H1 (cell line): Measurements from ENCODE around the gene STARD13. TPM values are rescaled to one million over a fixed set of nuclear protein-coding genes. Genes with fewer than 3 reads are reported as not detected.

Experiments used
- CTCF ChIA-PET: fragments of 300-600 bp; sonication (Branson Sonifier 250); formaldehyde crosslinking; loops from one replicate; lab custom pipeline; 2021; ENCODE audit not compliant: partially characterized antibody; lab: Charles Lee
- POLR2A ChIA-PET: fragments of 300-600 bp; sonication (Branson Sonifier 250); formaldehyde crosslinking; loops from one replicate; lab custom pipeline; 2021; ENCODE audit warnings: inconsistent platforms; ENCODE audit not compliant: partially characterized antibody; lab: Charles Lee
- DNase-seq, 2 experiments: peaks; one replicate each; pipeline versions ENCODE4 v3.0.0 to v3.0.0-alpha.2; 2010 to 2022; ENCODE audit warnings: low spot score in 2 of 2, low read depth in 1 of 2, mixed read lengths in 1 of 2
- FAIRE-seq: peaks from 2 replicates; lab custom pipeline; 2011; peaks lifted over from hg19 to GRCh38; lab: Jason Lieb, UNC
- H2AFZ ChIP-seq: 2 replicates; pipeline ENCODE4 v1.8.1; 2012; ENCODE audit warnings: low read length, inconsistent platforms
- H2AK5ac ChIP-seq: 2 replicates; pipeline ENCODE4 v1.6.1; 2013; ENCODE audit warnings: low read depth, low read length
- H2BK120ac ChIP-seq: replicated peaks from 2 replicates; pipeline ENCODE3; 2013; ENCODE audit warnings: low read depth, low read length, inconsistent platforms
- H2BK12ac ChIP-seq: 2 replicates; pipeline ENCODE4 v1.6.1; 2013; ENCODE audit warnings: low read depth, low read length
- H2BK15ac ChIP-seq: 2 replicates; pipeline ENCODE4 v1.6.1; 2013; ENCODE audit warnings: low read length
- H2BK20ac ChIP-seq: 2 replicates; pipeline ENCODE4 v1.6.1; 2013; ENCODE audit warnings: low read length
- H2BK5ac ChIP-seq: 2 replicates; pipeline ENCODE4 v1.6.1; 2013; ENCODE audit warnings: low read depth, low read length
- H3K14ac ChIP-seq: 2 replicates; pipeline ENCODE4 v1.6.1; 2013; ENCODE audit warnings: inconsistent platforms; ENCODE audit not compliant: insufficient read length
- H3K18ac ChIP-seq: 2 replicates; pipeline ENCODE4 v1.6.1; 2013; ENCODE audit warnings: low read length; ENCODE audit errors: extremely low read depth
- H3K23ac ChIP-seq: 2 replicates; pipeline ENCODE4 v1.6.1; 2013; ENCODE audit warnings: inconsistent platforms; ENCODE audit not compliant: insufficient read length
- H3K23me2 ChIP-seq: 2 replicates; pipeline ENCODE4 v1.6.1; 2013; ENCODE audit warnings: low read depth, low read length
- H3K27ac ChIP-seq: 2 replicates; pipeline ENCODE4 v1.6.1; 2011; ENCODE audit warnings: low read depth, low read length, inconsistent platforms
- H3K27me3 ChIP-seq, 4 experiments: replicated peaks in 1 of 4; 1 replicate in 1 of 4; 2 replicates in 3 of 4; pipeline versions ENCODE4 v1.6.1 to v1.8.1; 2011 to 2013; ENCODE audit warnings: low read length in 3 of 4, mild to moderate bottlenecking in 3 of 4, inconsistent platforms in 2 of 4, mixed read lengths in 2 of 4, moderate library complexity in 1 of 4; ENCODE audit not compliant: control insufficient read depth in 3 of 4, insufficient read depth in 3 of 4; ENCODE audit errors: extremely low read depth in 1 of 4
- H3K36me3 ChIP-seq, 4 experiments: 2 replicates each; pipeline versions ENCODE4 v1.6.1 to v1.8.1; 2011 to 2013; ENCODE audit warnings: mild to moderate bottlenecking in 4 of 4, low read length in 3 of 4, moderate library complexity in 2 of 4, control low read depth in 1 of 4, inconsistent platforms in 1 of 4; ENCODE audit not compliant: insufficient read depth in 4 of 4, control insufficient read depth in 2 of 4
- H3K4ac ChIP-seq: replicated peaks from 2 replicates; pipeline ENCODE3; 2013; ENCODE audit warnings: low read length, low read depth, mixed read lengths, inconsistent platforms; ENCODE audit not compliant: insufficient read length
- H3K4me1 ChIP-seq, 4 experiments: replicated peaks in 1 of 4; 1 replicate in 1 of 4; 2 replicates in 3 of 4; pipeline versions ENCODE4 v1.6.1 to v1.8.1; 2011 to 2013; ENCODE audit warnings: low read length in 3 of 4, inconsistent platforms in 2 of 4, mixed read lengths in 1 of 4; ENCODE audit not compliant: insufficient read depth in 4 of 4, control insufficient read depth in 3 of 4
- H3K4me2 ChIP-seq, 2 experiments: 2 replicates each; pipeline versions ENCODE4 v1.6.1 to v1.8.1; 2011 to 2013; ENCODE audit warnings: low read depth in 2 of 2, low read length in 2 of 2, control low read depth in 1 of 2, inconsistent platforms in 1 of 2, mild to moderate bottlenecking in 1 of 2; ENCODE audit not compliant: insufficient read depth in 1 of 2
- H3K4me3 ChIP-seq, 4 experiments: fragments of 200-600, 300-600 bp in 1 of 4; sonication (generic), shearing (Covaris generic), sonication (Bioruptor Twin) in 1 of 4; 2 replicates each; pipeline versions ENCODE4 v1.5.1 to v1.8.1; 2011 to 2016; ENCODE audit warnings: low read length in 4 of 4, low read depth in 3 of 4, control low read depth in 2 of 4, inconsistent platforms in 2 of 4, mild to moderate bottlenecking in 2 of 4, mixed read lengths in 1 of 4, moderate library complexity in 1 of 4; ENCODE audit not compliant: insufficient read depth in 2 of 4; ENCODE audit errors: extremely low read depth in 1 of 4
- H3K56ac ChIP-seq: replicated peaks from 2 replicates; pipeline ENCODE3; 2013; ENCODE audit warnings: low read depth, mild to moderate bottlenecking, mixed read lengths, low read length, inconsistent platforms; ENCODE audit not compliant: insufficient read length
- H3K79me1 ChIP-seq: 2 replicates; pipeline ENCODE4 v1.6.1; 2013; ENCODE audit warnings: low read depth, low read length, control low read depth
- H3K79me2 ChIP-seq, 2 experiments: 2 replicates each; pipeline versions ENCODE4 v1.6.1 to v1.8.1; 2012 to 2013; ENCODE audit warnings: low read length in 2 of 2, mild to moderate bottlenecking in 2 of 2, inconsistent platforms in 1 of 2; ENCODE audit not compliant: insufficient read depth in 2 of 2, control insufficient read depth in 1 of 2
- H3K9ac ChIP-seq, 4 experiments: replicated peaks in 1 of 4; 1 replicate in 1 of 4; 2 replicates in 3 of 4; pipeline versions ENCODE4 v1.6.1 to v1.8.1; 2011 to 2013; ENCODE audit warnings: low read depth in 3 of 4, low read length in 3 of 4, control low read depth in 2 of 4, mild to moderate bottlenecking in 2 of 4, moderate library complexity in 2 of 4, inconsistent platforms in 1 of 4; ENCODE audit errors: extremely low read depth in 1 of 4
- H3K9me3 ChIP-seq, 2 experiments: 2 replicates each; pipeline versions ENCODE4 v1.6.1 to v1.8.1; 2012 to 2013; ENCODE audit warnings: mild to moderate bottlenecking in 2 of 2, moderate library complexity in 2 of 2, control low read depth in 1 of 2, inconsistent platforms in 1 of 2, low read depth in 1 of 2, low read length in 1 of 2, mixed read lengths in 1 of 2; ENCODE audit not compliant: insufficient read depth in 2 of 2
- H4K20me1 ChIP-seq, 2 experiments: replicated peaks in 1 of 2; 2 replicates each; pipeline versions ENCODE3 to v1.8.1; 2011 to 2013; ENCODE audit warnings: inconsistent platforms in 2 of 2, low read length in 2 of 2, mild to moderate bottlenecking in 1 of 2; ENCODE audit not compliant: insufficient read depth in 2 of 2, control insufficient read depth in 1 of 2
- H4K5ac ChIP-seq: 2 replicates; pipeline ENCODE4 v1.6.1; 2013; ENCODE audit warnings: low read length, low read depth, mixed read lengths, inconsistent platforms; ENCODE audit not compliant: insufficient read length
- H4K8ac ChIP-seq: 2 replicates; pipeline ENCODE4 v1.8.0; 2013; ENCODE audit warnings: mild to moderate bottlenecking, moderate library complexity, low read length, inconsistent platforms; ENCODE audit not compliant: insufficient read depth; ENCODE audit errors: extremely low read depth
- H4K91ac ChIP-seq: replicated peaks from 2 replicates; pipeline ENCODE3; 2013; ENCODE audit warnings: low read length, mixed read lengths, inconsistent platforms; ENCODE audit not compliant: insufficient read length
- ASH2L ChIP-seq: fragments of 200-600, 300-600 bp; sonication (generic); IDR thresholded peaks from one replicate; pipeline ENCODE4 v1.7.1; 2017; ENCODE audit warnings: low read length
- JUND ChIP-seq: IDR thresholded peaks from 2 replicates; pipeline ENCODE4 v1.6.1; 2011; ENCODE audit warnings: mild to moderate bottlenecking, improper control_type of control experiment, low read length
- KDM4A ChIP-seq: IDR thresholded peaks from one replicate; pipeline ENCODE4 v1.7.1; 2012; ENCODE audit warnings: low read depth, mild to moderate bottlenecking, moderate library complexity, low read length, inconsistent platforms; ENCODE audit not compliant: severe bottlenecking
- NANOG ChIP-seq: IDR thresholded peaks from 2 replicates; pipeline ENCODE4 v1.6.1; 2011; ENCODE audit warnings: low read length, low read depth, mild to moderate bottlenecking, inconsistent platforms; ENCODE audit not compliant: insufficient read depth, poor library complexity, severe bottlenecking
- POLR2A ChIP-seq, 2 experiments: IDR thresholded peaks; 1 replicate in 1 of 2; 2 replicates in 1 of 2; pipeline ENCODE4 v1.6.1; 2011; ENCODE audit warnings: low read depth in 2 of 2, low read length in 2 of 2, mild to moderate bottlenecking in 2 of 2; ENCODE audit errors: control extremely low read depth in 1 of 2
- WGBS, 2 experiments: shearing (Covaris generic) in 1 of 2; methylation state at CpG; one replicate each; pipeline versions ENCODE4 v1.1.6 to v1.1.7; 2013 to 2015; ENCODE audit warnings: low lambda C conversion rate in 2 of 2, mixed read lengths in 2 of 2, inconsistent platforms in 1 of 2, low coverage in 1 of 2, missing lambda C conversion rate in 1 of 2; ENCODE audit not compliant: insufficient replicate concordance in 2 of 2, insufficient coverage in 1 of 2, insufficient read length in 1 of 2; ENCODE audit errors: extremely low coverage in 1 of 2, missing lambda C conversion rate in 1 of 2; 5-methylcytosine and 5-hydroxymethylcytosine counted together
- polyA plus RNA-seq, 7 experiments: library from polyadenylated mRNA; depleted of rRNA in 3 of 7; stranded (reverse) in 5 of 7; unstranded in 2 of 7; fragments of >200 nt in 5 of 7; fragments of 200-250 nt in 2 of 7; gene quantifications; 1 replicate in 5 of 7; 2 replicates in 1 of 7; 4 replicates in 1 of 7; pipeline versions ENCODE4 v1.2.1 to v1.2.3, GENCODE V29; 2011 to 2013; ENCODE audit warnings: missing spikeins in 2 of 7, mixed read lengths in 2 of 7
- total RNA-seq: library from RNA; stranded (reverse); fragmentation: NEBNext Ultra II Directional; extraction: Animal tissue kit (Norgen Biotek cat#: 25700); gene quantifications from 2 replicates; pipeline ENCODE4 v1.2.1, GENCODE V29; 2021
- TF ChIP-seq, protein P1 (sequence below): IDR thresholded peaks from 2 replicates; pipeline ENCODE4 v1.6.1; 2012; ENCODE audit warnings: low read length, inconsistent platforms

Gene STARD13
- total and polyA plus RNA-seq, 2 of the 8 experiments (the other 6 are each of a cell fraction or from before 2014, with no cell fraction given) = 0.82 to 2.9 TPM

DNA sequence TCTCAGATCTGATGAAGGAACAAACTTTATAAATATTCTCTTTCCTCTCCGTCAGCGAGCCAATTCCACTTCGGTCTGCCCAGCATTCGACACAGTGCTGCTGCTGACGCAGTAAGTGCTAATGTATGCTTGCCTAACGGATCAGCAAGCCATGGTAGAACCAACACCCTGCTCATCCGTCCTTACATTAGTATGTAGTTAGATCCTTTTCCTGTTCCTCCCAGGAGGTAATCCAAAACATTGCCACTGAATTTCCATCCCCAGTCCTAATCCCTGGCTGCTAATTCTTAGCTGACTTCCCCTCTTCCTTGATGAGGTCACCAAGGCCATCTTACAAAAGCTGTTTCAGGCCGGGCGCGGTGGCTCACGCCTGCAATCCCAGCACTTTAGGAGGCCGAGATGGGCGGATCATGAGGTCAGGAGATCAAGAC, 88.0 kb downstream of the STARD13 start:
- Histone ChIP-seq H3K56ac (no peak overlapping the region), H3K79me1 (no peaks in the 10 kb centered on the region)
- TF ChIP-seq JUND (no peak), KDM4A (no peak), NANOG (no peak), ASH2L (no peak), POLR2A (IDR thresholded peaks at IDR 0.05; ENCODE audit: control extremely low read depth in 1 of 2, low read depth in 2 of 2, low read length in 2 of 2) (no peak)
- TF ChIP-seq, protein P1, sequence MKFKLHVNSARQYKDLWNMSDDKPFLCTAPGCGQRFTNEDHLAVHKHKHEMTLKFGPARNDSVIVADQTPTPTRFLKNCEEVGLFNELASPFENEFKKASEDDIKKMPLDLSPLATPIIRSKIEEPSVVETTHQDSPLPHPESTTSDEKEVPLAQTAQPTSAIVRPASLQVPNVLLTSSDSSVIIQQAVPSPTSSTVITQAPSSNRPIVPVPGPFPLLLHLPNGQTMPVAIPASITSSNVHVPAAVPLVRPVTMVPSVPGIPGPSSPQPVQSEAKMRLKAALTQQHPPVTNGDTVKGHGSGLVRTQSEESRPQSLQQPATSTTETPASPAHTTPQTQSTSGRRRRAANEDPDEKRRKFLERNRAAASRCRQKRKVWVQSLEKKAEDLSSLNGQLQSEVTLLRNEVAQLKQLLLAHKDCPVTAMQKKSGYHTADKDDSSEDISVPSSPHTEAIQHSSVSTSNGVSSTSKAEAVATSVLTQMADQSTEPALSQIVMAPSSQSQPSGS = no peak
- TF ChIP-seq, all 59 proteins: peak for 0
- POLR2A ChIA-PET = no interaction called here
- no peak overlapping the region; the same call in 1 of the 2 replicates for H2AK5ac ChIP-seq
- H3K36me3 ChIP-seq = no peaks in the 10 kb centered on the region
- H3K9ac ChIP-seq = no peak overlapping the region
- no peak overlapping the region for H2BK12ac ChIP-seq
- WGBS, 2 experiments = 92% methylated on average over 12 of the region's 13 CpGs; no CpG with 5 or more reads in 1 of the 2 experiments
- no peak overlapping the region for H3K23ac ChIP-seq
- no peaks in the 10 kb centered on the region for H3K27me3 ChIP-seq
- H3K4me1 ChIP-seq = peaks cover 0 to 10% (median 2%) of the 10 kb centered on the region in 4 experiments; a peak in 2 of 7 replicates
- H3K9me3 ChIP-seq = no peaks in the 10 kb centered on the region
- CTCF ChIA-PET = interaction anchor here (1.0 to 1.3 kb wide), 3 partner anchors 14 to 128 kb away, joined by 3 read pairs; no protein-coding TSS in a partner anchor
- FAIRE-seq (no peak), DNase-seq (no peak)
- no peak overlapping the region for H3K18ac ChIP-seq
- no peak overlapping the region for H3K4ac ChIP-seq
- no peak overlapping the region for H2BK5ac ChIP-seq
- no peak overlapping the region for H4K8ac ChIP-seq
- no peak overlapping the region for H2AFZ ChIP-seq
- no peaks in the 10 kb centered on the region for H3K23me2 ChIP-seq
- H2BK20ac ChIP-seq = no peak overlapping the region
- H3K4me3 ChIP-seq = no peak overlapping the region
- H3K4me2 ChIP-seq = no peak overlapping the region
- no peak overlapping the region for H3K14ac ChIP-seq
- no peaks in the 10 kb centered on the region for H3K79me2 ChIP-seq
- no peak overlapping the region for H3K27ac ChIP-seq
- no peak overlapping the region for H2BK120ac ChIP-seq
- H2BK15ac ChIP-seq = no peak overlapping the region
- H4K20me1 ChIP-seq = no peaks in the 10 kb centered on the region
- H4K91ac ChIP-seq = no peak overlapping the region
- no peak overlapping the region for H4K5ac ChIP-seq
